Ramos (cell line): ENCODE data around the gene SRC.

Source experiments
- in situ Hi-C: fragments of 300-500 bp; cut with MboI; formaldehyde crosslinking; loops from one replicate; pipeline ENCODE4 v1.14.3; 2022; ENCODE audit warnings: low sequenced_read_pairs; ENCODE audit not compliant: unreplicated experiment

The SRC gene

GRCh38 chr20:37419307-37419706 is 73.4 kb downstream of the SRC start:
- in situ Hi-C loops = no loop called here

- in situ Hi-C loops = no loop called here
These were observed 74.0 kb downstream of the SRC start for GRCh38 chr20:37419774-37420542.

- in situ Hi-C loops = no loop called here
These were observed 74.7 kb downstream of the SRC start for GRCh38 chr20:37420610-37421009.

GRCh38 chr20:37421060-37421905 is 75.3 kb downstream of the SRC start:
- in situ Hi-C loops = no loop called here

GRCh38 chr20:37421988-37422387 is 76.0 kb downstream of the SRC start:
- in situ Hi-C loops = no loop called here

GRCh38 chr20:37422791-37423286 is 76.9 kb downstream of the SRC start:
- in situ Hi-C loops = no loop called here

GRCh38 chr20:37423545-37423944 is 77.6 kb downstream of the SRC start:
- in situ Hi-C loops = no loop called here

GRCh38 chr20:37424062-37424851 is 78.3 kb downstream of the SRC start:
- in situ Hi-C loops = no loop called here

GRCh38 chr20:37425103-37425625 is 79.2 kb downstream of the SRC start:
- in situ Hi-C loops = no loop called here

GRCh38 chr20:37426106-37426505 is 80.2 kb downstream of the SRC start:
- in situ Hi-C loops = no loop called here

GRCh38 chr20:37426978-37427377 is 81.0 kb downstream of the SRC start:
- in situ Hi-C loops = no loop called here

GRCh38 chr20:37430044-37430443 is 84.1 kb downstream of the SRC start:
- in situ Hi-C loops = no loop called here

- in situ Hi-C loops = no loop called here
These were observed 85.0 kb downstream of the SRC start for GRCh38 chr20:37430778-37431460.

GRCh38 chr20:37431786-37432185 is 85.8 kb downstream of the SRC start:
- in situ Hi-C loops = no loop called here

- in situ Hi-C loops = no loop called here
These were observed 86.7 kb downstream of the SRC start for GRCh38 chr20:37432606-37433005.

- in situ Hi-C loops = no loop called here
These were observed 89.7 kb downstream of the SRC start for GRCh38 chr20:37435607-37436006.

GRCh38 chr20:37436527-37437186 is 90.7 kb downstream of the SRC start:
- in situ Hi-C loops = no loop called here

GRCh38 chr20:37437676-37438075 is 91.7 kb downstream of the SRC start:
- in situ Hi-C loops = no loop called here
